HL-60/S4 treated with phorbol 12-myristate 13-acetate at 8.2 ng/mL for 4 days and 3 days (cell line): Measurements from ENCODE around the gene TLNRD1.

Experiments
- in situ Hi-C: fragments of 300-500 bp; cut with MboI; formaldehyde crosslinking; loops from 2 replicates; pipeline ENCODE4 v1.15.0; 2022; ENCODE audit warnings: low sequenced_read_pairs

TLNRD1 gene

GRCh38 chr15:81050805-81051204, 50.1 kb downstream of the TLNRD1 start:
- in situ Hi-C loops: no loop called here

DNA sequence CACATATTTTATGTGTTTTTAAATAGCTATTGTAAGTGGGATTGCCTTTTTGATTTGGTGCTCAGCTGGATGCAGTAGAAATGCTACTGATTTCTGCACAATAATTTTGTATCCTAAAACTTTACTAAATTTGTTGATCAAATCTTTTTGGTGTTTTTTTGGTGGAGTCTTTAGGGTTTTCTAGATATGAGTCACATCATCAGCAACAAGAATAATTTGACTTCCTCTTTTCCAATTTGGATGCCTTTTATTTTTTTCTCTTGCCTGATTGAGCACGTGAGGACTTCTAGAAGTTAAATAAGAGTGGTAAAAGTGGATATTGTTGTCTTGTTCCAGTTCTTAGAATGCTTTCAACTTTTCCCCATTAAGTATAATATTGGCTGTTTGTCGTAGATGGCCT, 51.3 kb downstream of the TLNRD1 start:
- in situ Hi-C loops: no loop called here

- in situ Hi-C loops: no loop called here
Measured at GRCh38 chr15:81053621-81054020, 52.9 kb downstream of the TLNRD1 start.

GRCh38 chr15:81054236-81054635, 53.5 kb downstream of the TLNRD1 start:
- in situ Hi-C loops: no loop called here
